RWPE1 (cell line): ENCODE measurements around the gene DMRT3.

Experiments used
- CTCF ChIA-PET: fragments of 350-600 bp; sonication (Branson Sonifier 250); formaldehyde crosslinking; extraction: SDS; loops from one replicate; lab custom pipeline; 2021; lab: Yijun Ruan, JAX
- POLR2A ChIA-PET: fragments of 400-600 bp; formaldehyde crosslinking; extraction: SDS; loops from one replicate; lab custom pipeline; 2020; ENCODE audit warnings: antibody characterized with exemption; ENCODE audit not compliant: low non-redundant PET; lab: Yijun Ruan, JAX
- DNase-seq: peaks from one replicate; pipeline ENCODE4 v3.0.0; 2012; ENCODE audit warnings: low spot score
- H3K27ac ChIP-seq: fragments of 450-650 bp; 2 replicates; pipeline ENCODE4 v1.5.1; 2017
- CTCF ChIP-seq: fragments of 450-650 bp; conservative IDR thresholded peaks from 2 replicates; pipeline ENCODE4 v1.5.1; 2017; ENCODE audit warnings: low read depth, mild to moderate bottlenecking

DMRT3 gene

GRCh38 chr9:979983-980382, 3.5 kb downstream of the DMRT3 start:
- no peak for TF ChIP-seq CTCF
- no peak for DNase-seq
- CTCF ChIA-PET: no interaction called here
- POLR2A ChIA-PET: no interaction called here
- H3K27ac ChIP-seq: no peak overlapping the region

- H3K27ac ChIP-seq: no peak overlapping the region
- no peak for TF ChIP-seq CTCF
- POLR2A ChIA-PET: no interaction called here
- no peak for DNase-seq
- CTCF ChIA-PET: no interaction called here
Measured at GRCh38 chr9:980640-981039, 4.2 kb downstream of the DMRT3 start.

GRCh38 chr9:981491-981898, 5.0 kb downstream of the DMRT3 start:
- TF ChIP-seq CTCF: no peak
- no peak overlapping the region for H3K27ac ChIP-seq
- CTCF ChIA-PET: no interaction called here
- POLR2A ChIA-PET: no interaction called here
- no peak for DNase-seq

- TF ChIP-seq CTCF: no peak
- CTCF ChIA-PET: no interaction called here
- no peak for DNase-seq
- POLR2A ChIA-PET: no interaction called here
- H3K27ac ChIP-seq: no peak overlapping the region
Measured at GRCh38 chr9:982394-983230, 6.2 kb downstream of the DMRT3 start.

- ChIA-PET POLR2A (no interaction called here), CTCF (no interaction called here)
- no peak for DNase-seq
- H3K27ac ChIP-seq: no peak overlapping the region
- TF ChIP-seq CTCF: no peak
Measured at GRCh38 chr9:994005-994404, 17.6 kb downstream of the DMRT3 start.

GRCh38 chr9:995192-995591, 18.7 kb downstream of the DMRT3 start:
- no peak for TF ChIP-seq CTCF
- DNase-seq: no peak
- CTCF ChIA-PET: no interaction called here
- no peak overlapping the region for H3K27ac ChIP-seq
- POLR2A ChIA-PET: no interaction called here
